Left lung (tissue), 10 donors: ENCODE results near the gene MYL5. TPM values are rescaled to one million over a fixed set of nuclear protein-coding genes. Genes with fewer than 3 reads are reported as not detected.

Experiments used
- ATAC-seq: fragments of 200-7000 bp; cut with Tn5 transposase; one replicate; pipeline ENCODE4 v1.9.1; 2020; ENCODE audit warnings: moderate library complexity
- DNase-seq, 4 donors: peaks; one replicate each; pipeline ENCODE4 v3.0.0-alpha.2; 2013 to 2020
- H3K27ac ChIP-seq, 2 donors: fragments of 200-600 bp; sonication (generic) in 1 of 2; one replicate each; pipeline versions ENCODE4 v1.5.0 to v1.8.0; 2020 to 2021
- H3K27me3 ChIP-seq, 2 donors: fragments of 200-600 bp; sonication (generic) in 1 of 2; one replicate each; pipeline versions ENCODE4 v1.5.0 to v1.8.0; 2020 to 2021
- H3K36me3 ChIP-seq, 2 donors: fragments of 200-600 bp; sonication (generic) in 1 of 2; one replicate each; pipeline versions ENCODE4 v1.5.0 to v1.8.0; 2020 to 2021
- H3K4me1 ChIP-seq, 2 donors: fragments of 200-600 bp; one replicate each; pipeline ENCODE4 v1.8.0; 2021
- H3K4me3 ChIP-seq, 2 donors: fragments of 200-600 bp; sonication (generic) in 1 of 2; one replicate each; pipeline versions ENCODE4 v1.5.0 to v1.8.0; 2020 to 2021; ENCODE audit warnings: mild to moderate bottlenecking in 1 of 2
- H3K9me3 ChIP-seq, 2 donors: fragments of 200-600 bp; sonication (generic) in 1 of 2; one replicate each; pipeline versions ENCODE4 v1.5.0 to v1.8.0; 2020 to 2021
- CTCF ChIP-seq, 2 donors: fragments of 200-600 bp; sonication (generic) in 1 of 2; IDR thresholded peaks; one replicate each; pipeline versions ENCODE4 v1.5.0 to v1.8.0; 2021; ENCODE audit warnings: antibody characterized with exemption in 2 of 2
- intact Hi-C, 2 donors: fragments of 100-400 bp; cut with DNase I; formaldehyde crosslinking; loops; one replicate each; pipeline versions ENCODE4 v1.11.2 to v1.14.2; 2022
- polyA plus RNA-seq, 6 donors: library from polyadenylated mRNA; unstranded; fragments of 120-200 nt; gene quantifications; one replicate each; pipeline ENCODE4 v1.2.1, GENCODE V29; 2013; ENCODE audit not compliant: insufficient read length in 6 of 6
- total RNA-seq, 2 donors: library from RNA; stranded (reverse); fragmentation: NEBNext Ultra II Directional; extraction: Animal tissue kit (Norgen Biotek cat#: 25700); gene quantifications; one replicate each; pipeline ENCODE4 v1.2.1, GENCODE V29; 2021
- donor health status: DM: no; HTN: yes; CAD: no.
- donor health status: DM: no; HTN: no; CAD: no.

Gene MYL5
- total and polyA plus RNA-seq, 8 donors: 7.8 to 23.2 (median 17.5) TPM

GRCh38 chr4:661231-661630 is 13.1 kb upstream of the MYL5 start:
- Histone ChIP-seq H3K4me3 (no peak overlapping the region), H3K36me3 (no peaks in the 10 kb centered on the region), H3K9me3 (no peaks in the 10 kb centered on the region), H3K4me1 (peaks cover 0 to 13% of the 10 kb centered on the region in 2 donors), H3K27ac (no peak overlapping the region), H3K27me3 (peaks cover 0 to 17% of the 10 kb centered on the region in 2 donors)
- DNase-seq (no peak), ATAC-seq (no peak)
- intact Hi-C loops: no loop called here
- no peak for TF ChIP-seq CTCF (IDR thresholded peaks at IDR 0.05)

- intact Hi-C loops: no loop called here
Observed at GRCh38 chr4:661881-662761, 12.2 kb upstream of the MYL5 start.

DNA sequence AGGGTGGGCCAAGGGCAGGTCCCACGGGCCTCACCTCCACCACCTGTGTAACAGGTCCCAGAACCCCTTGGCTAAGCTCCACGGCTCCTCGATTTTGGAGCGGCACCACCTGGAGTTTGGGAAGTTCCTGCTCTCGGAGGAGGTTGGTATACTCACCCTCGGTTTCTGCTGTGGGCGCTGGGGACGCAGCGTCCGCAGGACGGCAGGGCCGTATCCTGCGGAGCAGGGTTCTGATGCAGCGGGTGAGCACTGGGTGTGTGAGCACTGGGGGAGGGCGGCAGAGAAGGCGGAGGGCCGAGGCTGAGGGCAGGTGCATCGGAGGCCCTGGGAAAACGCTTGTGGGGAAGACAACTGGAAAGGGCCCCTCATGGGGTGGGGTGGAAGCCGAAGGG is 11.3 kb upstream of the MYL5 start:
- ATAC-seq (peak; percentile 37), DNase-seq (peak in 1 of 4 donors; percentile 80)
- Histone ChIP-seq H3K36me3 (no peaks in the 10 kb centered on the region), H3K27me3 (peaks cover 0 to 8% of the 10 kb centered on the region in 2 donors), H3K4me1 (peaks cover 0 to 13% of the 10 kb centered on the region in 2 donors), H3K4me3 (peak overlapping the region; percentile 60 to 87), H3K27ac (no peak overlapping the region), H3K9me3 (no peaks in the 10 kb centered on the region)
- TF ChIP-seq CTCF (IDR thresholded peaks at IDR 0.05): no peak
- intact Hi-C loops: no loop called here

More at GRCh38 chr4:661881-662761, 12.2 kb upstream of the MYL5 start:
- H3K27me3 ChIP-seq: peaks cover 0 to 8% of the 10 kb centered on the region in 2 donors
- no peak for ATAC-seq
- no peak overlapping the region for H3K4me3 ChIP-seq
- TF ChIP-seq CTCF (IDR thresholded peaks at IDR 0.05): no peak
- H3K36me3 ChIP-seq: no peaks in the 10 kb centered on the region
- no peak overlapping the region for H3K27ac ChIP-seq
- peak in 1 of 4 donors; percentile 73 for DNase-seq
- H3K9me3 ChIP-seq: no peaks in the 10 kb centered on the region
- H3K4me1 ChIP-seq: peaks cover 0 to 13% of the 10 kb centered on the region in 2 donors

DNA sequence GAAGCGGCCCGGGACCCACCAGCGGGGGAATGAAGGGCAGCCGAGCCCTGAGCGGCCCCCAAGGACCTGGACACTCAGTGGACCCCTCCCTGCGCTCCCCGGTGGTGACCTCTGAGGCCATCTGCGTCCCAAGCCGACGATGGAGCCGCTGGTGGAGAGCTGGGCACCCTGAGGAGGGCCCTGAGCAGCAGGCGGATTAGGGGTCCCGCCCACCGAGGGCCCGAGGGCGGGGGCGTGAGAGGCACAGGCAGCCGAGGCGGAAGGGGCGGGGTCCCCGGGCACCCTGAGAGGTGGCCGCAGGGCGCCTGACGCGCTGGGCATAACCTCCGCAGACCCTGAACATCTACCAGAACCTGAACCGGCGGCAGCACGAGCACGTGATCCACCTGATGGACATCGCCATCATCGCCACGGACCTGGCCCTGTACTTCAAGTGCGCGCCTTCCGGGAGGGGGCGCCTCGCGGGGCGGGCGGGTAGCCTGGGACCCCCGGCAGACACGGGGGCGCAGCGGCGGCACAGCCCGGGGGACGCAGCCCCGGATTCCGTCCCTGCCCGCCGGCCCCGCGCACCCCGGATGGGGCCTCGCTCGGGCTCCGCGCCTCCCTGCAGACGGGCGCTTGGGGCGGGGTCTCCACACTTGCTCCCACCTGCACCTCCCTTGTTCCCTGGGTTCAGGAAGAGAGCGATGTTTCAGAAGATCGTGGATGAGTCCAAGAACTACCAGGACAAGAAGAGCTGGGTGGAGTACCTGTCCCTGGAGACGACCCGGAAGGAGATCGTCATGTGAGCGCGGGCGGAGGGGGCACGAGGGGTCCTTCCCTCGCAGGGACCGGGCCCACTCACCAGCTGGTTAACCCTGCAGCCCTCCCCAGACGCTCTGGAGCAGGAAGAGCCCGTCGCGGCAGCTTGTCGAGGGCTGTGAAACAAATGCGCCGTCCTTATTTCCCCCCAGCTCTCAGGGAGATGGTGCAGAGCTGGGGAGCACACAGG is 10.6 kb upstream of the MYL5 start:
- Histone ChIP-seq H3K4me1 (peaks cover 0 to 13% of the 10 kb centered on the region in 2 donors), H3K4me3 (peak overlapping the region; percentile 60 to 87), H3K27ac (peak overlapping the region in 1 of 2 donors; percentile 19), H3K9me3 (no peaks in the 10 kb centered on the region), H3K27me3 (peaks cover 0 to 8% of the 10 kb centered on the region in 2 donors), H3K36me3 (no peaks in the 10 kb centered on the region)
- peak; percentile 84 for ATAC-seq
- peak in 3 of 4 donors; percentile 64 to 92 (median 75) for DNase-seq
- intact Hi-C loops: no loop called here
- TF ChIP-seq CTCF (IDR thresholded peaks at IDR 0.05): no peak
